ENCODE measurements around the gene CAPN13. TPM values are rescaled to one million over a fixed set of nuclear protein-coding genes. Genes with fewer than 3 reads are reported as not detected.

The CAPN13 gene, protein sequence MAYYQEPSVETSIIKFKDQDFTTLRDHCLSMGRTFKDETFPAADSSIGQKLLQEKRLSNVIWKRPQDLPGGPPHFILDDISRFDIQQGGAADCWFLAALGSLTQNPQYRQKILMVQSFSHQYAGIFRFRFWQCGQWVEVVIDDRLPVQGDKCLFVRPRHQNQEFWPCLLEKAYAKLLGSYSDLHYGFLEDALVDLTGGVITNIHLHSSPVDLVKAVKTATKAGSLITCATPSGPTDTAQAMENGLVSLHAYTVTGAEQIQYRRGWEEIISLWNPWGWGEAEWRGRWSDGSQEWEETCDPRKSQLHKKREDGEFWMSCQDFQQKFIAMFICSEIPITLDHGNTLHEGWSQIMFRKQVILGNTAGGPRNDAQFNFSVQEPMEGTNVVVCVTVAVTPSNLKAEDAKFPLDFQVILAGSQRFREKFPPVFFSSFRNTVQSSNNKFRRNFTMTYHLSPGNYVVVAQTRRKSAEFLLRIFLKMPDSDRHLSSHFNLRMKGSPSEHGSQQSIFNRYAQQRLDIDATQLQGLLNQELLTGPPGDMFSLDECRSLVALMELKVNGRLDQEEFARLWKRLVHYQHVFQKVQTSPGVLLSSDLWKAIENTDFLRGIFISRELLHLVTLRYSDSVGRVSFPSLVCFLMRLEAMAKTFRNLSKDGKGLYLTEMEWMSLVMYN
- polyA plus RNA-seq (2012; ENCODE audit: insufficient read length, low read depth): not detected

DNA sequence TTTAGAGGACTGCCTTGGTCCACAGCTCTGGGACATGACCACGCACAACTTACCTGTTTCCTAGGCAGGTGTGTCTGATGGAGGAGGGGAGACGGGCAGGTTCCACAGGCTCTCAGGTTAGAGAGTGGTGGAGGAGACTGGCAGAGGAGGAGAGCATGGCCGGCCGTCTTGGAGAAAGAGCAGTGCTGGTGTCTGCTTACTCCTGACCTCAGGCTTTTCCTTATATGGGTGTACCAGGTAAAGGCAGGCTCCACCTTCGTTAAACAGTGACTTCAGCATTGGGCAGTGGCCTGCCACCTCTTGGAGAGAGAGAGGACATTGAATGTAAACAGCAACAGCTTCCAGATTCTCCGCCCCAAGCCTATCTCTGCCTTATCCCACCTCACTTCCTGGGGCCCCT, at the start of gene CAPN13:
TSS of gene CAPN13 (minus strand) at position 198 of the 400 bp plus-strand sequence. CDS start 20,121 bp downstream, outside the sequence.
- TF ChIP-seq, protein P1, sequence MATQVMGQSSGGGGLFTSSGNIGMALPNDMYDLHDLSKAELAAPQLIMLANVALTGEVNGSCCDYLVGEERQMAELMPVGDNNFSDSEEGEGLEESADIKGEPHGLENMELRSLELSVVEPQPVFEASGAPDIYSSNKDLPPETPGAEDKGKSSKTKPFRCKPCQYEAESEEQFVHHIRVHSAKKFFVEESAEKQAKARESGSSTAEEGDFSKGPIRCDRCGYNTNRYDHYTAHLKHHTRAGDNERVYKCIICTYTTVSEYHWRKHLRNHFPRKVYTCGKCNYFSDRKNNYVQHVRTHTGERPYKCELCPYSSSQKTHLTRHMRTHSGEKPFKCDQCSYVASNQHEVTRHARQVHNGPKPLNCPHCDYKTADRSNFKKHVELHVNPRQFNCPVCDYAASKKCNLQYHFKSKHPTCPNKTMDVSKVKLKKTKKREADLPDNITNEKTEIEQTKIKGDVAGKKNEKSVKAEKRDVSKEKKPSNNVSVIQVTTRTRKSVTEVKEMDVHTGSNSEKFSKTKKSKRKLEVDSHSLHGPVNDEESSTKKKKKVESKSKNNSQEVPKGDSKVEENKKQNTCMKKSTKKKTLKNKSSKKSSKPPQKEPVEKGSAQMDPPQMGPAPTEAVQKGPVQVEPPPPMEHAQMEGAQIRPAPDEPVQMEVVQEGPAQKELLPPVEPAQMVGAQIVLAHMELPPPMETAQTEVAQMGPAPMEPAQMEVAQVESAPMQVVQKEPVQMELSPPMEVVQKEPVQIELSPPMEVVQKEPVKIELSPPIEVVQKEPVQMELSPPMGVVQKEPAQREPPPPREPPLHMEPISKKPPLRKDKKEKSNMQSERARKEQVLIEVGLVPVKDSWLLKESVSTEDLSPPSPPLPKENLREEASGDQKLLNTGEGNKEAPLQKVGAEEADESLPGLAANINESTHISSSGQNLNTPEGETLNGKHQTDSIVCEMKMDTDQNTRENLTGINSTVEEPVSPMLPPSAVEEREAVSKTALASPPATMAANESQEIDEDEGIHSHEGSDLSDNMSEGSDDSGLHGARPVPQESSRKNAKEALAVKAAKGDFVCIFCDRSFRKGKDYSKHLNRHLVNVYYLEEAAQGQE (IDR thresholded peaks at IDR 0.05; ENCODE audit: insufficient read depth in 1 of 2, low read depth in 2 of 2, low read length in 2 of 2): no peak
- TF ChIP-seq SIN3A (IDR thresholded peaks at IDR 0.05; ENCODE audit: borderline replicate concordance, insufficient read depth, low read length): no peak
- no peak for TF ChIP-seq TAF1 (IDR thresholded peaks at IDR 0.05; ENCODE audit: borderline replicate concordance, insufficient read depth, low read length)
- TF ChIP-seq POLR2AphosphoS5 (IDR thresholded peaks at IDR 0.05; ENCODE audit: low read depth, low read length): no peak
- no peak for TF ChIP-seq FOXP2 (optimal IDR thresholded peaks at IDR 0.05; ENCODE audit: borderline replicate concordance, extremely low read depth, extremely low read length, insufficient read depth)

DNA sequence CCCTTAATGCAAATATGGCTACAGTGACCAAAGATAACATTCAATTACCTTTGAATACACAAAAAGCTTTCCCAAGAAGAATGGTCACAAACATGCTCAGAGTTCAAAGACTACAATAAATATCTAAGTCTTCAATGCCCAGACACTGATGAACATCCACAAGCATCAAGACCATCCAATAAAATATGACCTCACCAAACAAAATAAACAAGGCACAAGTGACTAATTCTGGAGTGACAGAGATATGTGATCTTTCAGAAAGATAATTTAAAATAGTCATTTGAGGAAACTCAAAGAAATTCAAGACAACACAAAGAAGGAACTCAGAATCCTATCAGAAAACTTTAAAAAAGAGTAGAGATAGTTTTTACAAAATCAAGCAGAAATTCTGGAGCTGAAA, 40.6 kb upstream of the CAPN13 start:
- no peak for TF ChIP-seq FOXP2 (optimal IDR thresholded peaks at IDR 0.05; ENCODE audit: borderline replicate concordance, extremely low read depth, extremely low read length, insufficient read depth)
- no peak for TF ChIP-seq TAF1 (IDR thresholded peaks at IDR 0.05; ENCODE audit: borderline replicate concordance, insufficient read depth, low read length)
- TF ChIP-seq POLR2AphosphoS5 (IDR thresholded peaks at IDR 0.05; ENCODE audit: low read depth, low read length): no peak
- no peak for TF ChIP-seq SIN3A (IDR thresholded peaks at IDR 0.05; ENCODE audit: borderline replicate concordance, insufficient read depth, low read length)
- TF ChIP-seq, protein P1 (IDR thresholded peaks at IDR 0.05; ENCODE audit: insufficient read depth in 1 of 2, low read depth in 2 of 2, low read length in 2 of 2): no peak

DNA sequence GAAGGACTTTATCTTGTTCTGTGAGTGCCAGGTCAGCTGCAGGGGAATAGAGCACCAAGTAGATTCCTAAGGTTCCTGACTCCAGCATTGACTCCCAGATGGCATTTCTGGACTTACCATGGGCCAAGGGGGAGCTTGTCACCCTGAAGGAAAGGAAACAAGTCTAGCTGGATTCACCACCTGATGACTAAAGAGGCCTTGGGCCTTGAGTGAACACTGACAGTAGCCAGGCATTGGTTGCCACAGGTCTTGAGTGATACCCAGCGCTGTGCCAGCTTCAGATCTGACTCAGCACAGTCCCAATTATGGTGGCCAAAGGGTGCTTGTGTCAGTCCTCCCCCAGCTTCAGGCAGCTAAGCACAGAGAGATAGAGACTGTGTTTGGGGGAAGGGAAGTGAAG, 40.1 kb upstream of the CAPN13 start:
- TF ChIP-seq POLR2AphosphoS5 (IDR thresholded peaks at IDR 0.05; ENCODE audit: low read depth, low read length) (no peak), SIN3A (IDR thresholded peaks at IDR 0.05; ENCODE audit: borderline replicate concordance, insufficient read depth, low read length) (no peak), FOXP2 (optimal IDR thresholded peaks at IDR 0.05; ENCODE audit: borderline replicate concordance, extremely low read depth, extremely low read length, insufficient read depth) (no peak), TAF1 (IDR thresholded peaks at IDR 0.05; ENCODE audit: borderline replicate concordance, insufficient read depth, low read length) (no peak)
- TF ChIP-seq, protein P1 (IDR thresholded peaks at IDR 0.05; ENCODE audit: insufficient read depth in 1 of 2, low read depth in 2 of 2, low read length in 2 of 2): no peak

DNA sequence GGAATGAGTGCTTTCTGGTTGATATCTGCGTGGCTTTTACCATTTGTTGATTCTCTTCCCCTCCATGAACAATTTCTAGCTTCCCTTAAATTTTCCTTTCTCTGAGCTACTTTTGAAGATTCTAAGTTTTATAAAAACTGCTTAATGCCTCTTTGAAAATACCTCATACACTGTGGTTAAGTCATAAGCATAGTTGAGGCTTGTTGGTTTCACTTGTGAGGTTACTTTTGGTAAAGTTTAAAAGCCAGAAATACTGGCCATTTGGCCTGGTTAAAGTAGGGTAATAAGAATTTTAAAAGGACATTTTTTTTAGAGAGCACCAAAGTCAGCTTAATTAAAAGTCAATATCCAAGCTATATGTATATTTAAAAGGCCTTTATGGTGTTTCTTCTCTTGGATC, 21.3 kb upstream of the CAPN13 start:
- TF ChIP-seq SIN3A (IDR thresholded peaks at IDR 0.05; ENCODE audit: borderline replicate concordance, insufficient read depth, low read length) (no peak), POLR2AphosphoS5 (IDR thresholded peaks at IDR 0.05; ENCODE audit: low read depth, low read length) (no peak), FOXP2 (optimal IDR thresholded peaks at IDR 0.05; ENCODE audit: borderline replicate concordance, extremely low read depth, extremely low read length, insufficient read depth) (no peak)
- TF ChIP-seq, protein P1 (IDR thresholded peaks at IDR 0.05; ENCODE audit: insufficient read depth in 1 of 2, low read depth in 2 of 2, low read length in 2 of 2): no peak

Measured in PFSK-1 (cell line).